Nephron (organoid): ENCODE measurements around the gene VWC2L.

Source experiments
- H3K27ac Mint-ChIP-seq, 3 experiments: 2 replicates each; pipeline ENCODE4 v1.8.0; 2020; ENCODE audit warnings: mixed read lengths in 3 of 3, mild to moderate bottlenecking in 2 of 3, moderate library complexity in 1 of 3
- H3K27me3 Mint-ChIP-seq: 2 replicates; pipeline ENCODE4 v1.8.0; 2021; ENCODE audit warnings: low read depth, mild to moderate bottlenecking, moderate library complexity, mixed read lengths
- H3K36me3 Mint-ChIP-seq: 2 replicates; pipeline ENCODE4 v1.8.0; 2020; ENCODE audit warnings: low read depth, mixed read lengths
- H3K4me1 Mint-ChIP-seq: 2 replicates; pipeline ENCODE4 v1.8.0; 2020; ENCODE audit warnings: mixed read lengths
- H3K4me3 Mint-ChIP-seq, 3 experiments: 2 replicates each; pipeline ENCODE4 v1.8.0; 2020; ENCODE audit warnings: mild to moderate bottlenecking in 3 of 3, mixed read lengths in 3 of 3, moderate library complexity in 2 of 3
- H3K9me3 Mint-ChIP-seq: 2 replicates; pipeline ENCODE4 v1.8.0; 2020; ENCODE audit warnings: mixed read lengths
- CTCF ChIP-seq, 3 experiments: fragments of 200-600 bp; sonication (generic); IDR thresholded peaks; one replicate each; pipeline ENCODE4 v1.5.0; 2021; ENCODE audit warnings: antibody characterized with exemption in 3 of 3; ENCODE audit not compliant: unreplicated experiment in 3 of 3

VWC2L gene

GRCh38 chr2:214471990-214472389, 61.1 kb downstream of the VWC2L start:
- Mint-ChIP-seq H3K27ac (no peak overlapping the region), H3K4me1 (no peaks in the 10 kb centered on the region), H3K9me3 (no peaks in the 10 kb centered on the region), H3K36me3 (no peaks in the 10 kb centered on the region), H3K27me3 (no peaks in the 10 kb centered on the region), H3K4me3 (no peak overlapping the region)
- TF ChIP-seq CTCF (IDR thresholded peaks at IDR 0.05; ENCODE audit: unreplicated experiment in 3 of 3): no peak

GRCh38 chr2:214477305-214477704, 66.5 kb downstream of the VWC2L start:
- H3K4me1 Mint-ChIP-seq: peaks cover 20% of the 10 kb centered on the region
- H3K36me3 Mint-ChIP-seq: no peaks in the 10 kb centered on the region
- no peaks in the 10 kb centered on the region for H3K27me3 Mint-ChIP-seq
- no peak overlapping the region for H3K27ac Mint-ChIP-seq
- no peaks in the 10 kb centered on the region for H3K9me3 Mint-ChIP-seq
- TF ChIP-seq CTCF (IDR thresholded peaks at IDR 0.05; ENCODE audit: unreplicated experiment in 3 of 3): no peak
- no peak overlapping the region for H3K4me3 Mint-ChIP-seq

GRCh38 chr2:214481204-214481603, 70.3 kb downstream of the VWC2L start:
- Mint-ChIP-seq H3K27me3 (no peaks in the 10 kb centered on the region), H3K4me3 (no peak overlapping the region), H3K4me1 (peaks cover 21% of the 10 kb centered on the region), H3K27ac (peak overlapping the region in 2 of 3 experiments; percentile 3 to 23), H3K36me3 (no peaks in the 10 kb centered on the region), H3K9me3 (no peaks in the 10 kb centered on the region)
- no peak for TF ChIP-seq CTCF (IDR thresholded peaks at IDR 0.05; ENCODE audit: unreplicated experiment in 3 of 3)

GRCh38 chr2:214482728-214483127, 71.9 kb downstream of the VWC2L start:
- H3K27me3 Mint-ChIP-seq: no peaks in the 10 kb centered on the region
- no peak overlapping the region for H3K4me3 Mint-ChIP-seq
- H3K36me3 Mint-ChIP-seq: no peaks in the 10 kb centered on the region
- no peak for TF ChIP-seq CTCF (IDR thresholded peaks at IDR 0.05; ENCODE audit: unreplicated experiment in 3 of 3)
- H3K9me3 Mint-ChIP-seq: no peaks in the 10 kb centered on the region
- H3K27ac Mint-ChIP-seq: no peak overlapping the region
- peaks cover 21% of the 10 kb centered on the region for H3K4me1 Mint-ChIP-seq

GRCh38 chr2:214484239-214484638, 73.4 kb downstream of the VWC2L start:
- Mint-ChIP-seq H3K4me1 (peaks cover 21% of the 10 kb centered on the region), H3K36me3 (no peaks in the 10 kb centered on the region), H3K4me3 (no peak overlapping the region), H3K27me3 (no peaks in the 10 kb centered on the region), H3K27ac (no peak overlapping the region), H3K9me3 (no peaks in the 10 kb centered on the region)
- no peak for TF ChIP-seq CTCF (IDR thresholded peaks at IDR 0.05; ENCODE audit: unreplicated experiment in 3 of 3)

GRCh38 chr2:214484701-214485100, 73.8 kb downstream of the VWC2L start:
- Mint-ChIP-seq H3K36me3 (no peaks in the 10 kb centered on the region), H3K4me1 (peaks cover 21% of the 10 kb centered on the region), H3K4me3 (no peak overlapping the region), H3K27me3 (no peaks in the 10 kb centered on the region), H3K27ac (no peak overlapping the region), H3K9me3 (no peaks in the 10 kb centered on the region)
- TF ChIP-seq CTCF (IDR thresholded peaks at IDR 0.05; ENCODE audit: unreplicated experiment in 3 of 3): no peak
